GM18861 (cell line): ENCODE data around the gene GAB4.
"Not testable (repeated sequence)": the region's sequence is repeated elsewhere in the genome, so short reads cannot be mapped to it uniquely, and the experiment has no call there.

Source experiments
- ATAC-seq: cut with Tn5 transposase; IDR thresholded peaks from one replicate; pipeline ENCODE4 v1.9.1; 2021; ENCODE audit not compliant: unreplicated experiment

Gene GAB4

DNA sequence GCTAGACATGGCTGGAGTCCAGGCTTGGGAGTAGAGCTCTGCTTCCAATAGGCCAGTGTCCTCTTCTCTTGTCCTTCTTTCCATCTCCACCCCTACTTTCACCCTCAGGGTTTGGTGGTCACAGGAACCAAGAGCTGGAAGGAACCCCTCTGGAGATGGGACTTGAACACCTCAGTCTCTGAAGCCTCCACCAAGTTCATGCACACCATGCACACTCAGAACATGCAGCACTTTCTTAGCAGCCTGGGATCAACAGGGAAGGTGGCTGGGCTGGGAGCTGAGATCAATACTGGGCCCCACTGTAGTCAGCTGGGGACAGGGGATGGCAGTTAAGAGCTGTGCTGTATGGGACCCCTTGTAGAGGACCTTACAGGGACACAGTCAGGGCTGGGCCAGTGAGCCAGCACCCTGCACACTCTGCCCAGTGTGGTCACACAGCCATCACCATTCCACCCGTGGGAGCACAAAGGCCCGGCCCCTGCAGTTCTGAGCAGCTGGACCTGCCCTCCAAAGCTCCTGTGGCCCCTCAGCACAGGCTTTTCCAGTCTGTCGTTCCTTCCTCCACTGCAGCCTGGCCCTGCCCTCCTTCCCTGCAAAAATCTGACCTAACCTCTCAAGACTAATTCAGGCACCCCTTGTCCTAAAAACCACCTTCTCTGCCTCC is 47.7 kb downstream of the GAB4 start:
- ATAC-seq = no peak

DNA sequence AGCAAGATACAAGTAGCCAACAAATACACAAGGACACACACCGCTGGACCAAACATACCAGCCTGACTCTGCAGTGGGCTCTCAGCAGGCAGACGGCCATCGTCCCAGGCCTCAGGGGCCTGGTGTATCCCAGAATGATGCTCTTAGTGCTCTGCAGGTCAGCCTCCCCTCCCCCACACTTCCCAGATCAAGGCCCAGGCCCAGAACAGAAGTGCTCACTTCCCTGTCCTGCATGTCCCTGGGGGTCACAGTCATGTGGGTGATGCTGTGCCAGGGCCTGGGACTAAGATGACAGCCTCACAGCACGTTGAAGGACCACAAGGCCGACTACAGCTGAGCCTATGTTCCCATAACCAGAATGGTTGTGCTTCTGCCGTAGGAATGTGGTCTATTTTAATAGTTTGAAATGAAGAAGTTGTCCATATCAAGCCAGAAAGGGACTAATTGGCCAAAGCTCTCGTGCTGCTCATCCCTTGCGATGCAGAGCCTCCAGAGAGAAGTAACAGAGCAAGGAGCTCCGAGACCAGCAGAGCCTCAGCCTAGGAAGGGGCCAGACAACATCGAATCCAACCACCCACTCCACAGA is 48.6 kb downstream of the GAB4 start:
- ATAC-seq = no peak

DNA sequence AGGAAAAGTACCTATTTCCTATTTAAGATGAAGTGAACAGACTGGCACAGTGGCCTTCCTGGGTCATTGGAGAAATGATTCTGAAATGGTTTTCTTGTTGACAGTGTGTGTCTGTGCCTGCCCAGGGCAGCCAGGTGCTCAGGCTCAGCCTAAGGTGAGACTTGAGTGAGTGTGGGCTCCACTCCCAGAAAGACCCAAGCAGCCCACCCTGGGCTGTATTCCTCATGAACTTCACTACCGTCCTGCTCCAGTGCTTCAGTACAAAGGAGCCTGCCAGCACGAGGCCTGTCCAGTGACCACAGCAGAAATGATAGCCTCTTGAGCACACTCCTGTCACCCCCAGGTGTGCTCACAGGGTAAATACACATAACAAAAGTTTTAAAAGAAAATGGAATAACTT is 49.5 kb downstream of the GAB4 start:
- ATAC-seq = no peak

DNA sequence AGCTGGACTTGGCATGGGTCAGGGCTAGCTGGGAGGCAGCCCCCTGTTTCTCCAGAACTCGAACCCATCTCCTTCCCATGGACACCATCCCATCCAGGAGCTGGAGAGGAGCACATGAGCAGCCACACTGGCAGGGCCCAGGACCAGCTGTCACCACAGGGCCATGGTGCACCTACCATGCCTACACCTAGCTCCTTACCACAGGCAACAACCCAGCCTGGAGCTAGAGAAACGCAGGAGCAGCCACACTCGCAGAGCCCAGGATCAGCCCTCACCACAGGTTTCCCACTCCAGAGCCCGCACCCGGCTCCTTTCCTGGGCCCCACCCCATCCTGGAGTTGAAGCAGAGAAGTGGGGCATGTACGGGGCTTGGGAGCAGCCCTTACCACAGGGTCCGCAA is 50.2 kb downstream of the GAB4 start:
- no peak for ATAC-seq

DNA sequence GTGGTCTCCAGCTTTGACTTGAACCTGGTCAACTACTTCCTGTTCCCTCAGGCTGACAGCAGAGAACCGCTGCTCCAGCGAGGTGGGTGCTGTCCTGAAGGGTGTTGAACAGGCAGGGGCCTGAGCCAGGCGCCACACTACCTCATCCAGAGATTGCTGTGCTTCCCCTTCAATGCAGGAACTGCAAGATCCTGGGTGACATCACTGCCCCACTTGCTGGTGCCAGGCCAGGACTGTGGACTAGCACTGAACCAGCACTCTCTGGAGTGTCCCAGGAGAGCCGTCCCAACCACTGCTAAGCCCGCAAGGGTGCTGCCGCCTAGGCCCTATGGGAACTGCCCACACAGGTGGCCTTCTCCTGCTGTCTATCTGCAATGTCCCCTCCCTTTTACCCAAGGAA is 51.7 kb downstream of the GAB4 start:
- ATAC-seq = no peak

DNA sequence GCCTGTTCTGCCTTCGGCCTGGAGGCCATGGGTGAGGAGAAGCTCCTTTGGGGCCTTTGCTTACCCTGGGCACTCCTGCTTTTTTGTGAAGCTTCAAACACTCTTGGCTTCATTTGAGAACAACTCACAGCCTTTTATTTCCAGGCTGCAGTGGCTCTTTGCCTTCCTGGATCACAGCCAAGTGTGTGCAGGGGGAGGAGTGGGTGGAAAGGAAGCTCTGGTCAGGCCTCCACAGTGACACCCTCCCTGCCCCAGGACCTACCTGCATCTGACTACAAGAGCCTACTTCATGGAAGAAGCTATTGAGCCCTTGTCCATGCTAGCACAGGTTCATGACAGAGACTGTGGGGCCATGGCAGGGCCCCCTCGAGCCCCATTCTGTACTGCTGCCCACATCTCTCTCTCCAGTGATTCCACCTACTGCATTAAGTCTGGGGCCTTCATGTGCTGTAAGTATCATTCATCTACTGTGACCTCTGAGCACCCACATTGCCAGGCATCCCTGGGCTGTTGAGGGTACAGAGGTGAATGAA is 52.3 kb downstream of the GAB4 start:
- no peak for ATAC-seq

DNA sequence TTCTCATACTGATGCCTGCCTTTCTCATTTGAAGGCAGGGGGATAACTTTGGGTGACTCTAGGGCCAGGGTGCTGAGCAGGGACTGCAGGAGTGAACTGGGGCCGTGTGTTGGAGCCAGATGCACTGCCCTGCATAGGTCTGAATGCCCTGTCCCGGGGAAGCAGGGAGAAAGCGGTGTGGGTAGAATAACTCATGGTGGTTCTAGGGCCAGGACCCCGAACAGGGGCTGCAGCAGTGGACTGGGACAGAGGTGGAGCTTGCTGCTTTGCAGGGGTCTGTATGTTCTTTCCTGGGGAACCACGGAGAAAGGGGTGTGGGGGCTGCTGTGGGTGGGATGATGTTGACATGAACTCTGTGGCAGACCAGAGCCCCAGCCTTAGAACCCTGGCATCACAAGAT is 52.9 kb downstream of the GAB4 start:
- ATAC-seq = no peak

DNA sequence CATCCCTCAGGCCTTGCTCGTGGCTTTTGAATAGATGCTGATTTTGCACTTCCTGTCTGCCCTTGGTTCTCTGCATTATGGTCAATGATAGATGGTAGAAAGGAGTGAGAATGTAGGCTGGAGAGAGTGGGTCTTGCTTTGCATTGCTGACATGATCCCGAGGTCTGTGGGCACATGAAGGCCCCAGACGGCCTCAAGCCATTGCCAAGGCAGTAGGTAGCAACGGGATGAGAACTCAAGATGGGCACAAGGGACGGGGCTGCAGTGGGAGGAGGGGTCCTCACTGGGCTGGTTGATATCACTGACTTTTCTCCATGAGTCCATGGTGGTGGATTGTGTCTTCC is 54.0 kb downstream of the GAB4 start:
- ATAC-seq = no peak

DNA sequence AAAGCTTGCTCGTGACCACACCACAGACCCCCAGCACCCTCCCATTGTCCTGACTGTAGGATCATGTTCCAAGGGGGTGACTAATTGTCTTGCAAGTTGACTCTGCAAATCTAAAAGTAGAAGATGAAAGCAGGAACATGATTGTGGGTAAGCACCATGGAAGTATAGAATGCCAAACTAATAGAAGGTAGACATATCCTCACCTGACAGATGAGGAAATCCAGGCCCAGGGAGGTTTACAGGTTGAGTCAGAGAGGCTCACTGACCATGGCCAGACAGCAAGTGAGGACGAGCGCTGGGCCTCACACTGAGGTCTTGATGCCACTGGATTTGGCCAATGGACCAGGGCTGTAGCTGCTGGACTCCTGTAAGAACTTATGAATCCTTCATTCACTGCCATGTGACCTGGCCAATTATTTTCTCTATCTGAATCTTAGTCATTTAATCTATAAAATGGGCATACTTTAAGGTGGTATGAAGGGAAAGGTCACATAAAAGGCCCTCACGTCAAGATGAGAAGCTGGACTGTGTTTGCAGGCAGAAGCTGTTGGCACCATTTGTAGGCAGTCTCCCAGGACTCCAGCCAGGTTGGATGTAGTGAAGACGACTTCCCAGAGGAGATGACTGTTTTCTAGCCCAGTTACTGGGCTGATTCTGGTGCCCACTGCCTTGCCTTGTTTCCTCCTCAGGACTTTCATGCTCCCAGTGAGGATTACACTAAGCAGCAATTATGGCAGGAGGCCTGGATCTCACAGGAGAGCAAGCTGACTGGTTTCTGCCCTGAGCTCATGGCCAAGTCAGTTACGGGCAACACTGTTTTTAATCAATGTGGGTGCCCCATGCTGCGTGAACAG is 54.6 kb downstream of the GAB4 start:
- no peak for ATAC-seq

DNA sequence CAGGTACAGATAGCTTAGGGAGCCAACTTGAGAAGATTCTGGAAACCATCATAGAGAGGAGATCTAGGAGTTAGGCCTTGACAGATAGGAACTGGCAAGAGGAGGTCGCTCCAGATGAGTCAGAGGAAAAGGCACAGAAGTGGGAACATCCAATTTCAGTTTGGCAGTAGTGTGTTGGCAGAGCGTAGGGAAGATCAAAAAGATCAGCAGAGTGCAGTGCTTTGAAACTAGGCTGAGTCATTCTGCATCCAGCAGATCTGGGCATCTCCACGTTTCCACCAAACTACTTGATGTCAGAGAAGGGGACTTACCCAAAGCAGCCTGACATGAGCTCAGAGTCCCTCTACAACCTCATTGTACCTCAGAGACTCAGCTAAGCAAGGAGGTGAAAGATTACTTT is 58.5 kb downstream of the GAB4 start:
- ATAC-seq = no peak

DNA sequence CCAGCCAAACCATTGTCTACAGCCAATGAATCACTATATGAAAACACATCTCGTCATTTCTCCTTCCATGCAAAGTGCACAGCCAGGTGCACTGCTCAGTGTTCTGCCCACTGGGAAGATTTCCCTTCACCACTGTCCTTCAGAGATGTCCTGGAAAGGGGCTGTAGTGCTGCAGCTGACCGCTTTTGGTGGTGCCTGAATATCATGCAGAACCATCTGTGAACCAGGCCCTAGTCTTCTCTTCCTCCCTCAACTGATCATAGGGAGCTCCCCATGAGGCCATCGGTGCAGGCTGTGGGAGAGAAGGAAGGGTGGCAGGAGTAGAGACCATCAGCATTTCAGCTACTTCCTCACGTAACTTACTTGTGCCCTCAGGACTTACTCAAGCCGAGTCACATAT is 70.2 kb downstream of the GAB4 start:
- ATAC-seq = no peak

DNA sequence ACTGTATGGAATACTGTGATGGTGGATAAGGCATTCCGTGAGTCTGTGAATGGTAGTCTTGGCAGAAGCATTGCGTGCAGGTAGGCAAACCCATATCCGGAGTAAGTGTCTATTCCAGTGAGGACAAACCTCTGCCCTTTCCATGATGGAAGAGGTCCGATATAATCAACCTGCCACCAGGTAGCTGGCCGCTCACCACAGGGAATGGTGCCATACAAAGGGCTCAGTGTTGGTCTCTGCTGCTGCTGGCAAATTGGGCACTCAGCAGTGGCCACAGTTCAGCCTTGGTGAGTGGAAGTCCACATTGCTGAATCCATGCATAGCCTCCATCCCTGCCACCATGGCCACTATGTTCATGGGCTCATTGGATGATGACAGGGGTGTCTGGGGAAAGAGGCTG is 70.8 kb downstream of the GAB4 start:
- not testable (repeated sequence) for ATAC-seq

DNA sequence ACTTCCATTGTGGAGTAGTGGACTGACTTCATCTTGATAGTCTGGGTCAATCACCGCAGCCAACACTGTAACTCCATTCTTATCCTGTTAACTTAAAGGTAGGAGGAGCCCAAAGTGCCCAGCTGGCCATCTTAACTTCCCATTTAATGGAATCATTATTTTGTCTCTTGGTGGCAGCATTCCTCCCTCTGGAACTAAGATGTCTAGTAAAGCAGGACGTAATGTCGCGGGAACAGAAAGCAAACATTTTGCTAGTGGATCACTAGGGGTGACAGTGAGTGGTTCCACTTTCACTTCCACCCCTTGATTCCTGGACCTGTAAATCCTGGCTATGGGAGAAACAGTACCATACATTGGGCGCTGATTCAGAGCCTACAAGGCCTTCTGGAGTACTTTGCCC is 71.4 kb downstream of the GAB4 start:
- no peak for ATAC-seq

DNA sequence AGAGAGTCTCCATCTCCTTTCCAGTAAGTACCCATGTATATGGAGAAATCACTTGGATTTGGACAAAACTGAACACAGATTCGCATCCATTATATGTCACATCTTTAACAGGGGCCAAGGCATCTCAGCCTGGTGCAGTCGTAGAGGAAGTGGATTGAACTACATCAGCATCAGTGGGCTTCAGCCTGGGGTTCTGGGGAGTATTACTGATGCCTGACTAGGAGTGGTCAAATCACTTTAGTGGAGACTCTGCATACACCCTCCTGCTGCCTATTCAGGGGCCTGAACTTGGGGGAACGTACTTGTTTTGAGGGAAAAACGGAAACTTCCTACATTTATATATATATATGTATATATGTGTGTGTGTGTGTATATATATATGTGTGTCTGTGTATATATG is 72.8 kb downstream of the GAB4 start:
- ATAC-seq = no peak

DNA sequence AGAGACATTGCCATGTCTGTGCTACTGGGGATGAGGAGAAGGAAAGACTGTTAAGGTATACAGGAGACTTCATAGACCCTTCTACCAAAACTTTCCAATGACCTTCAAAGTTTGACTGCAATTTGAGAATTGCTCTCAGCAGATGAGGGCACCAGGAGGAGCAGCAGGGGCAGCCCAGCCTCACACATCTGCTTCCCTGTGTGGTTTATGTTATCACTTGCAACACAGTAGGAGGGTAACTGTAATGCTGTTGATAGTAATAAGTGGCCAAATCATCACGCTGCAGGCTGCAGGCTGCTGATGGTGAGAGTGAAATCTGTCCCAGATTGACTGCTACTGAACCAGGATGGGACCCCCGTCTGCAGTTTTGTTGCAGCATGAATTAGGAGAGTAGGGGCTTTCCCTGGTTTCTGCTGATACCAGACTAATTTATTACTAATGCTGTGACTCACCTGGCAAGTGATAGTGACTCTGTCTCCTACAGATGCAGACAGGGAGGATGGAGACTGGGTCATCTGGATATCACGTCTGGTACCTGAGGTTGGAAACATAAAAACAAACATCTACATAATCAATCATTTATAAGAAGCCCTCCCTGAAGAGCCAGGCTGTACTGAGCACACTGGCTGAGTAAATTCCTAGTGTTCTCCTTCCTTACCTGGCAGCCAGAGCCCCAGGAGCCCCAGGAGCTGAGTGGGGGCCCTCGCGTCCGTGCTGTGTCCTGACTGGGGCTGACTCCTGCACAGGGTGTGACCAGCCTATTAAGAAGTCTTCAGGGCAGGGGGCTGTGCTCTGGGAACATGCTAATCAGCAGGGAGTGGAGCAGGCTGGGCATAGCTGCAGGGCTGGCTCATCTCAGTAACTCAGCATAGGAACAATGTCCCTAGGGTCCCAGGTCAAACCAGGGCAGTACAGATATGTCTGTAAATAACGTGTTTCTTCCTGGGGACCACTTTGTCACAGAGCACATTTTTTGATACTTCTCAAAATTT is 74.4 kb downstream of the GAB4 start:
- no peak for ATAC-seq

DNA sequence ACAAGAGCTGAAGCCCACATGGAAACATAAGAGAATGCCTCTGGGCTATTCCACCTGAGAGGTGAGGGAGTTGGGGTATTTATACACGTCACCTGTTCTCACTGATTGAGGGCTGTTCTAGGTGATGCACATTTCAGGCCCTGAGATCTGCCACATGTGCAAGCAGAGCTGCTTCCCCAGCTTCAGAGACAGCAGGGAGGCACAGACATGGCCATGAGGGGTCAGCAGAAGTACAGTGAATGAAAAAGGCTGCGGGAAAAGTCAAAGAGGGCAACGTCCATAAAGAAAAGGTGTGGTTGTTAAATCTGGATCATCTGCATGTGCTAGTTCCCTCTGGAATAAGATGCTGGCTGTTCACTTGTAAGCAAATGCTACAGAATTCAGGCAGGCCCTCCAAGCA is 75.4 kb downstream of the GAB4 start:
- ATAC-seq = no peak

DNA sequence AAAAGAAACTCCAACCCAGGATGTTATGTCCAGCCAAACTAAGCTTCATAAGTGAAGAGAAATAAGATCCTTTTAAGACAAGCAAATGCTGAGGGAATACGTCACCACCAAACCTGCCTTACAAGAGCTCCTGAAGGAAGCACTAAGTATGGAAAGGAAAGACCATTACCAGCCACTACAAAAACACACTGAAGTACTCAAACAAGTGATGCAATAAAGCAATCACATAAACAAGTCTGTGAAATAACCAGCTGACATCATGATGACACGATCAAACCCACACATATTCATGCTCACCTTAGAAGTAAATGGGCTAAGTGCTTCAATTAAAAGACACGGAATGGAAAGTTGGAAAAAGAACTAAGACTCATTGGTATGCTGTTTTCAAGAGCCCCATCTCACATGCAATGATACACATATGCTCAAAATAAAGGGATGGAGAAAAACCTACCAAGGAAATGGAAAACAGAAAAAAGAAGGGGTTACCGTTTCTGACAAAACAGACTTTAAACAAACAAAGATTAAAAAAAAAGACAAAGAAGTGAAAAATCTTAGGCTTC is 82.5 kb downstream of the GAB4 start:
- no peak for ATAC-seq

DNA sequence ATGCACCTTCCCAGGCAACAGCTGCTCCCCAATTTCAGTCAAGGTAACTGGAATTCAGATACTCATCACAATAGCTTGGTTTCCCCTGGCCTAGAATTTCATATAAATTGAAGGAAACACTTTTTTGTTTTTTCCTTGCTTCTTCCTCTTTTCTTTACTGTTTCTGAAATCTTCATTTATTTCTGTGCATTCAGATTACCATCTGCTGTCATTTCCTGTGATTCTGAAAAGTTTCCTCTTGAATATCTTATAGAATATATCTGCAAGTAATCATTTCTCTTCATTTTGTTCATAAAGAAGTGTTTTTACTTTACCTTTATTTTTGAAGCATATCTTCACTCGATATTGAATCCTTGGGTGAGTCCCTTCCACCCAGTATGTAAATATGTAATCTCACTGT is 85.3 kb downstream of the GAB4 start:
- no peak for ATAC-seq

DNA sequence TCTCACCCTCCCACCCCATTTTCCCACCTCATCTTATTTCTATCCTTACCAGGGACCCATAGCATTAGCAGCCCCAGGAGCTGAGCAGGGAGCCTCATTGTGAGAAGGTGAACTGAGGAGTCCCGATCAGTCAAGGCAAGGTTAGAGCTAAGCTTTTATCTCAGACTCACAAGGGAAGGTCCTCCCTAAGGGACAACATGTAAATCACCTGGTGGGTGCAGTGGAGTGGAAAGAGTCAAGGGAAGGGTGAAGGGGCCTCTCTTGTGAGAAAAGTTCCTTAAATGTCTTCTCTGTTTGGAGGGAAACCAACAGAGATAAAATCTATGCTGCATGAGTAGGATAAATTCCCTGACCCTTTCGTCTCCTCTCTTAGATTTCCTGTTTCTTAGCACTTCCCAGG is 85.9 kb downstream of the GAB4 start:
- no peak for ATAC-seq

DNA sequence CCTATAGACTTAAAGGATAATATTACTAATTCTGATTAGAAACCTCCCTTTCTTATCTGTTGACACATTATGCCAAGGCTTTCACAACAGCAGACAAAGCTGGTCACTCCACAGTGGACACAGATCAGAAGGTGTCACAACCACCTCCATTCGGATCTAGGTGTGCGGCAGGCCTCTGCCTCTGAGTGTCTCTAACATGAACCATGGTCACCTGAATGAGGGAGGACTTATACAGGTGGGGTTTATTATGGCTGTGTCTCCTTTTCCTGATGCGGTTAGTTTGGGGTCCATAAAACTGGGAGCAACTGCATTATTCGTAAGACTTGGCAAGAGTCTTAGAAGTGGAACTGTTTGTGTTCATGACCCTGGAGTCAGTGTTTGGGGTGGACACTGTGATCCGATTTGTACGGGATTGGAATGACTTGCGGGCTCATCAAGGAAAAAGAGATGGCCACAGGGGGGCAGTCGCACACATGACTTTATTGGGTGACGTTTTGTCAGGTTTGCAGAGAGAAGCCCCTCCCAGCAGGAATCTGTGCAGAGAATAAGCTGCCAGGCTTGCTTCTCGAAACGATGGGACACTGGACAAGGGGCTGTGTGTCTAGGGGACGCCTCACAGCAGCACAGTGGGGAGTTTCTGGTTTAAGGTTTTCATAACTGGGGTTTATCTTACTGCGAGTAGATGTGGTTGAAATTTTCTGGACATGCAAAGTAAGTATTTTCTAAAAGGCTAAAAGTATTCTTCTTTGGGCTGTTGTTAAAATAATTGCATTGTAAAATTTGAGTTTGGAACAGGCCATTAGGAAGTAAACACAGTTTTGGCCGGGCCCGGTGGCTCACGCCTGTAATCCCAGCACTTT is 90.6 kb downstream of the GAB4 start:
- ATAC-seq = no peak
